Keratinocyte (primary cell): ENCODE results near the gene COPZ1. TPM values are rescaled to one million over a fixed set of nuclear protein-coding genes. Genes with fewer than 3 reads are reported as not detected.

Experiments
- DNase-seq: peaks from one replicate; pipeline ENCODE4 v3.0.0-alpha.2; 2011; ENCODE audit warnings: low read depth, missing footprints, low spot score
- FAIRE-seq: peaks from 2 replicates; lab custom pipeline; 2011; peaks lifted over from hg19 to GRCh38; lab: Jason Lieb, UNC
- H2AFZ ChIP-seq: 2 replicates; pipeline ENCODE4 v1.6.0; 2012; ENCODE audit warnings: low read length, control low read depth, inconsistent platforms; ENCODE audit not compliant: control insufficient read depth
- H3K27ac ChIP-seq: 2 replicates; pipeline ENCODE4 v1.5.1; 2011; ENCODE audit warnings: low read length; ENCODE audit not compliant: control insufficient read depth, insufficient read depth
- H3K27me3 ChIP-seq: 3 replicates; pipeline ENCODE4 v1.6.0; 2011; ENCODE audit warnings: low read length; ENCODE audit not compliant: control insufficient read depth, insufficient read depth; ENCODE audit errors: extremely low read depth
- H3K36me3 ChIP-seq, 2 experiments: 2 replicates in 1 of 2; 3 replicates in 1 of 2; pipeline ENCODE4 v1.5.1; 2011; ENCODE audit warnings: low read length in 2 of 2, mild to moderate bottlenecking in 1 of 2; ENCODE audit not compliant: control insufficient read depth in 2 of 2, insufficient read depth in 2 of 2; ENCODE audit errors: extremely low read depth in 1 of 2
- H3K4me1 ChIP-seq: 3 replicates; pipeline ENCODE4 v1.5.1; 2011; ENCODE audit warnings: low read length; ENCODE audit not compliant: control insufficient read depth, insufficient read depth; ENCODE audit errors: extremely low read depth
- H3K4me2 ChIP-seq: 3 replicates; pipeline ENCODE4 v1.6.0; 2011; ENCODE audit warnings: low read depth, low read length; ENCODE audit not compliant: control insufficient read depth, insufficient read depth; ENCODE audit errors: extremely low read depth
- H3K4me3 ChIP-seq, 3 experiments: fragments of 200-600 bp in 1 of 3; sonication (generic) in 1 of 3; 2 replicates in 2 of 3; 3 replicates in 1 of 3; pipeline ENCODE4 v1.5.1; 2011 to 2016; ENCODE audit warnings: low read length in 3 of 3, mild to moderate bottlenecking in 3 of 3, control low read depth in 2 of 3, inconsistent platforms in 1 of 3, low read depth in 1 of 3, mixed read lengths in 1 of 3, mixed run types in 1 of 3, moderate library complexity in 1 of 3; ENCODE audit not compliant: control insufficient read depth in 2 of 3, insufficient read depth in 2 of 3; ENCODE audit errors: extremely low read depth in 1 of 3
- H3K79me2 ChIP-seq: 2 replicates; pipeline ENCODE4 v1.6.0; 2012; ENCODE audit warnings: low read length; ENCODE audit not compliant: control insufficient read depth, insufficient read depth
- H3K9ac ChIP-seq: 3 replicates; pipeline ENCODE4 v1.6.0; 2011; ENCODE audit warnings: low read length; ENCODE audit not compliant: control insufficient read depth, insufficient read depth; ENCODE audit errors: extremely low read depth
- H3K9me1 ChIP-seq: 3 replicates; pipeline ENCODE4 v1.6.0; 2011; ENCODE audit warnings: low read length; ENCODE audit not compliant: control insufficient read depth, insufficient read depth; ENCODE audit errors: extremely low read depth
- H3K9me3 ChIP-seq: 2 replicates; pipeline ENCODE4 v1.5.1; 2012; ENCODE audit warnings: low read depth, low read length; ENCODE audit not compliant: control insufficient read depth
- H4K20me1 ChIP-seq: 3 replicates; pipeline ENCODE4 v1.6.0; 2011; ENCODE audit warnings: low read length; ENCODE audit not compliant: control insufficient read depth, insufficient read depth; ENCODE audit errors: extremely low read depth
- CTCF ChIP-seq, 3 experiments: IDR thresholded peaks in 1 of 3; conservative IDR thresholded peaks in 1 of 3; optimal IDR thresholded peaks in 1 of 3; 2 replicates in 2 of 3; 3 replicates in 1 of 3; pipeline versions ENCODE3 to v1.5.1; 2011; ENCODE audit warnings: low read length in 3 of 3, mild to moderate bottlenecking in 3 of 3, moderate library complexity in 2 of 3, control low read depth in 1 of 3, inconsistent platforms in 1 of 3; ENCODE audit not compliant: insufficient read depth in 2 of 3; ENCODE audit errors: extremely low read depth in 1 of 3
- EZH2 ChIP-seq: IDR thresholded peaks from one replicate; pipeline ENCODE4 v1.6.1; 2012; ENCODE audit warnings: inconsistent platforms, mild to moderate bottlenecking, low read length, moderate library complexity
- dilution Hi-C: fragments of 300-500 bp; cut with MboI; formaldehyde crosslinking; loops from one replicate; pipeline ENCODE4 v1.7.0; 2020; ENCODE audit warnings: low sequenced_read_pairs; ENCODE audit not compliant: extremely low pct_ligation_motif_present
- polyA plus RNA-seq, 5 experiments: library from polyadenylated mRNA; depleted of rRNA in 3 of 5; stranded (reverse) in 3 of 5; stranded (forward) in 1 of 5; unstranded in 1 of 5; fragments of >200 nt; gene quantifications; 1 replicate in 1 of 5; 2 replicates in 3 of 5; 3 replicates in 1 of 5; pipeline versions ENCODE4 v1.2.1 to v1.2.3, GENCODE V29; 2011 to 2012; ENCODE audit warnings: missing spikeins in 2 of 5, low read depth in 1 of 5, low replicate concordance in 1 of 5

Gene COPZ1
- polyA plus RNA-seq, 1 donor (not counting 4 experiments of a cell fraction or from before 2014, with no cell fraction given), result 280 TPM

GRCh38 chr12:54277823-54278276 lies 47.1 kb upstream of the COPZ1 start:
- Histone ChIP-seq H3K4me2 (peak overlapping the region; percentile 97), H3K79me2 (peaks cover 75% of the 10 kb centered on the region), H3K9ac (peak overlapping the region; percentile 100), H3K4me1 (peaks cover 16% of the 10 kb centered on the region), H3K27me3 (no peaks in the 10 kb centered on the region), H3K9me3 (no peaks in the 10 kb centered on the region), H3K9me1 (no peaks in the 10 kb centered on the region), H4K20me1 (peaks cover 9% of the 10 kb centered on the region), H3K4me3 (peak overlapping the region; percentile 58 to 98 (median 92)), H2AFZ (no peak overlapping the region), H3K27ac (peak overlapping the region; percentile 100), H3K36me3 (peaks cover 6 to 25% of the 10 kb centered on the region in 2 experiments)
- dilution Hi-C loops, result no loop called here
- TF ChIP-seq CTCF (optimal IDR thresholded peaks at IDR 0.05 in 1 of 3, IDR thresholded peaks at IDR 0.05 in 1 of 3, conservative IDR thresholded peaks at IDR 0.05 in 1 of 3; ENCODE audit: extremely low read depth in 1 of 3, insufficient read depth in 2 of 3, low read length in 3 of 3) (no peak), EZH2 (no peak)
- FAIRE-seq (no peak), DNase-seq (no peak)

- DNase-seq (no peak), FAIRE-seq (no peak)
- Histone ChIP-seq H3K4me3 (peak overlapping the region; percentile 58 to 98 (median 92)), H3K27ac (peak overlapping the region; percentile 100), H3K36me3 (peaks cover 8 to 33% of the 10 kb centered on the region in 2 experiments), H3K4me2 (peak overlapping the region; percentile 97), H3K9ac (peak overlapping the region; percentile 100), H3K27me3 (no peaks in the 10 kb centered on the region), H3K9me3 (no peaks in the 10 kb centered on the region), H3K79me2 (peaks cover 82% of the 10 kb centered on the region), H3K9me1 (no peaks in the 10 kb centered on the region), H2AFZ (peak overlapping the region; percentile 73), H3K4me1 (peaks cover 30% of the 10 kb centered on the region), H4K20me1 (peaks cover 22% of the 10 kb centered on the region)
- TF ChIP-seq EZH2 (no peak), CTCF (optimal IDR thresholded peaks at IDR 0.05 in 1 of 3, IDR thresholded peaks at IDR 0.05 in 1 of 3, conservative IDR thresholded peaks at IDR 0.05 in 1 of 3; ENCODE audit: extremely low read depth in 1 of 3, insufficient read depth in 2 of 3, low read length in 3 of 3) (no peak)
- dilution Hi-C loops, result no loop called here
These were observed 45.7 kb upstream of the COPZ1 start for GRCh38 chr12:54279227-54279631.
